ENCODE data around the gene CCR1.

CCR1 gene

GRCh38 chr3:46208167-46208704 lies at the start of gene CCR1:
CCR1 (minus strand) TSS chr3:46208313; CDS start chr3:46204313, 4,000 bp downstream.
- DNase-seq (ENCODE audit: low spot score), result no peak

- no peak for DNase-seq (ENCODE audit: low spot score)
Observed at GRCh38 chr3:46252980-46253379, 44.9 kb upstream of the CCR1 start.

- DNase-seq (ENCODE audit: low spot score), result no peak
Observed at GRCh38 chr3:46245146-46245545, 37.0 kb upstream of the CCR1 start.

GRCh38 chr3:46243560-46243959 lies 35.4 kb upstream of the CCR1 start:
- DNase-seq (ENCODE audit: low spot score), result no peak

DNA sequence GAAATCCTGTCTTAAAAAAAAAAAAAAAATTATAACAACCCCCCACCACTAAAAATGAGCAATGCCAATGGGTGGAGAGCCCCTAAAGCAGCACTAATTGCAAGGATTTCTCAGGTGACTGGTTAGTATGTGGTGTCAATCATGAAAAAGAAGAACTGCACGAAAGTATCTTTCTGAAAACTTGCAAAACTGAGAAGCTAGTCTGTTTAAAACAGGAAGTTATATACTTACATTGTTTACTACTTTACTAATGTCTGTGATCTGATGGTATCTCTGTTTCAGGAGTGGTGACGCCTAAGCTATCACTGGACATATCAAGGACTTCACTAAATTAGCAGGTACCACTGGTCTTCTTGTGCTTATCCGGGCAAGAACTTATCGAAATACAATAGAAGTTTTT lies 34.0 kb upstream of the CCR1 start, which contains the start of gene CCR3:
Gene CCR3, plus strand, starts transcription at position 341 of the 400 bp plus-strand sequence. CDS start 22,699 bp downstream, outside the sequence.
- DNase-seq (ENCODE audit: low spot score), result no peak

GRCh38 chr3:46239952-46240351 lies 31.8 kb upstream of the CCR1 start:
- DNase-seq (ENCODE audit: low spot score), result no peak

- DNase-seq (ENCODE audit: low spot score), result no peak
Observed at GRCh38 chr3:46239301-46239938, 31.3 kb upstream of the CCR1 start.

- DNase-seq (ENCODE audit: low spot score), result no peak
Observed at GRCh38 chr3:46238386-46238785, 30.3 kb upstream of the CCR1 start.

GRCh38 chr3:46236294-46237054 lies 28.4 kb upstream of the CCR1 start:
- DNase-seq (ENCODE audit: low spot score), result no peak

DNA sequence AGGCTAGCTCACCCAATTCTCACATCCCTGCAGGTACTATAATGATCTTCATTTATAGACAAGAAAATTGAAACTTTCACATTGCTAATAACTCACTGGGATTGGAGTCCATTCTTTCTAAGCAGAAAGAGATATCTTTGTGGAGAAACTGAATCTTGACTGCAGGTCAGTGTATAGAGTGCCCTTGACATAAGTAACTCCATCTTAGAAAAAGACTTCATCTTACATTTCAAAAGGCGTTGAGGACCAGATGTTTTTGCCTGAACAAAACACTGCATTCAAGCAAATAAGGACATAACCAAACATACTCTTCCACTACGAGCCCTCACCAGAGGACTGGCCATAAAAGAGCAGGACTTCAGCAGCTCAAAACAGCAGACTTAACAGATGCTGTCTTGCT lies 27.3 kb upstream of the CCR1 start:
- no peak for DNase-seq (ENCODE audit: low spot score)

- DNase-seq (ENCODE audit: low spot score), result no peak
Observed at GRCh38 chr3:46233194-46233593, 25.1 kb upstream of the CCR1 start.

DNA sequence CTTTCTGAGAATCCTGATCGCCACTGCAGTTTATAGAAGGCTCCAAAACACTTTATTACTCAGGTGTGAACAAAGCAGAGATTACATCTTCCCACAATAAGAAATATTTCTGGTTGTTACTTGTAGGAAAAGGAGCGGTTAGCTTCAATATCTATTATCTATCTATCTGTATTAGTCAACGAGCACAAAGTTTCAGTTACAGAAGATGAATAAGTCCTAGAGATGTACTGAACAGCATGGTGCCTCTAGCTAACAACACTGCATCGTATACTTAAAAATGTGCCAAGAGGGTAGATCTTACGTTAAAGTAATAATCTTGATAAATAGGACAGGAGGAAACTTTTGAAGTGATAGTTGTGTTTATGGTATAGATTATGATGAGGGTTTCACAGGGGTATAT lies 23.2 kb upstream of the CCR1 start:
- DNase-seq (ENCODE audit: low spot score), result no peak

DNA sequence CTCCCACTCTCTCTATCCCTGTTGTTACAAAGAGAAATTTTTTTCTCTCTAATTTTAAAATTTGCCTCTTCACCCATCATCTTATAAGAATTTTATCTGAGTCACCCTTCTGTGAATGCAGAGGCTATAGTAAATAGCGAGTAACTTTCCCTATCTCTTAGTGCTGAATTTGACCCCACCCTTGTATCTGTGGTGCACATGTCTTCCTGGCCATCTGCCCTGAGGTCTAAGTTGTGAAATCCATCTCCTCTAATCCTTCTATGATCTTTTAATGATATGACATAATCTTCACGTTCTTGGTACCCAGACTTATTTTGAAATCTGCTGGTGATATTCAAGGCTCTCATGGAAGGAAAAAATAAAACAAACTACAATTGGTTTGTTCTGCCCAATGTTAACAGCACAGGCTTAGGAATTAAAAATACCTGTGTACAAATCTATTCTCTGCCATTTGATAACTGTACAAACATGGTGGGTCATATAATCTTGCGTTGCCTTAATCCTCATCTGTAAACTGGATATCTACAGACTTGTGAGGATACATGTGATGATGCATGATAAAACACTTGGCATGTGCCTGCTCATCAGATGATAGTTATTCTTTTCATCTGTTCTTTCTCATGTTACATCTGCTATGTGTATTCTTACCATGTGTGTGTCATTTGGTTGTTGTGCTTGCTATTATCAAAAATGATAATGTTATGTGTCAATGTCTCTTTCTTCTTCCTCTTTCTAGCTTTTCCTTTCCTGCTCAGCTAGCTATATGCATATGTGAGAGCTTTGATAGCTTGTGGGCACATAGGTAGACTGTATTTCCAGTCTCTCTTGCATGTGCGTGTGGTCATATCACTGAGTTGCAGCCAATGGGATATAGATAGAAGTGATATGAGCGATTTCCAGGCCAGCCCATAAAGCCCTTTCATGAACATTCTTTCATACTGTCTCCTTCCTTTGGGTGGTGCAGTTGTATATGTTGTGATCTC lies 20.4 kb upstream of the CCR1 start:
- DNase-seq (ENCODE audit: low spot score), result peak; percentile 69

DNA sequence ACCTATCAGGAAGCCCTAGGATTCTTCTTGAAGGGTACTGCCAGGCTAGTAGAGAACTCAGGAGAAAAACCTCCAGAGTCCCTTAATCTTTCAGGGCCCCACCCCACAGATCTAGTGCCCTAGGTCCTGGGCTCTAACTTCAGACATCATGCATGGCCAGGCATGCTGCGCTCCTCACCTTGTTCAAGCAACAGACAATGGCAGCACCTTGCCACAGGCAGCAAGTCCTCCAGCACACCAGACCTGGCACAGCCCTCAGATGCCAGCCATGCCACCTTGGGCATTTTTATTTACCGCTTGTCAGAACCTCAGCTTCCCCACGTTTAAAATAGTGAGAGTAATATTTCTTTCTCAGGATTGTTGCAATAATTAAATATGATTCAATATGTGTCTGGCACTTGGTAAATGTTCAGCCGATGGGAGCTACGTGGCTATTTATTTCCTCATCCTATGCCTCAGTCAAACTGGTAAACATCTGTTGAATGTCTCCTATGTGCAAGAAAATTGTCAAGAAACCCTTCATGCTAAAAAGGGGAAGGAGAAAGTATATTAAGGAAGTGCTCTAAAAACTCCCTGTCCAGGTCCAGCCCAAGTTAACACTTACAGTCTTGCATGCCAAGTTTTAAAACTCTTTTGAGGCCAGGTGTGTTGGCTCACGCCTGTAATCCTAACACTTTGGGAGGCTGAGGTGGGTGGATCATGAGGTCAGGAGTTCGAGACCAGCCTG lies 14.5 kb upstream of the CCR1 start:
- no peak for DNase-seq (ENCODE audit: low spot score)

DNA sequence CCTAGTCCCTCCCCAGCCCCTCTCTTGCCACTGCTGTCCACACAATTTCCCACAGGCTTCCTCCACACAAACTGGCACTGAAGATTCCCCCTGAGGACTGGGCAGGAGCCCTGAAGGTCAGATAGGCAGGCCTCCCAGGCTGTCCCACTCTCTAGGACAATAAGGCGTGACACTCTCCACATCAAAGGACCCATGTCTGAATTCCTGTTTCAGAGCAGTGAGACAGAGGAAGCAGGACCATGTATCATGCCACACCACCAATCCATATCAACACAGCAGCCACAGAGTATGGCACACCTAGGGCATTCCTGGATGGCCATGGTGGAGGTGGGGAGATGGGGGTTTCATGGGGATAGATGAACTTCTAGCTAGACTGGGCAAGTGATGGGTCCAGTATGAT lies 13.8 kb upstream of the CCR1 start:
- DNase-seq (ENCODE audit: low spot score), result no peak

DNA sequence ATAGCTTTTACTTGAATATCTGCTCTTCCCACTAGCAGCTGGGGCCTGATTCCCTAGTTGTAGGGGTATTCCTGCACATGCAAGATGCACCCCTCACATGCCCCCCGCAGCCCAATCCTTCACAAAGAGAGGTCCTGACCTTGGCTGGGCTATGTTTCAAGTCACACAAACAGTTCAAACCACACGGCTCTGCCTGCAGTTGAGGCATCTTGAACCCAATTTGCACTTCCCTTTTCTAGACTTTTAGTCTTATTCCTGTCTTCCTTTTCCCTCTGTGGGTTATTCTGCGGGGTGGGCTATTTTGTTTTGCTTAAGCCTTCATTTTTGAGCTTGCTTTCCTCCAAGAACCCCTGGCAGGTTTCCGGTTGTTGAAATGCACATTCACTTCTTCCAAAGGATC lies 13.3 kb upstream of the CCR1 start:
- no peak for DNase-seq (ENCODE audit: low spot score)

DNA sequence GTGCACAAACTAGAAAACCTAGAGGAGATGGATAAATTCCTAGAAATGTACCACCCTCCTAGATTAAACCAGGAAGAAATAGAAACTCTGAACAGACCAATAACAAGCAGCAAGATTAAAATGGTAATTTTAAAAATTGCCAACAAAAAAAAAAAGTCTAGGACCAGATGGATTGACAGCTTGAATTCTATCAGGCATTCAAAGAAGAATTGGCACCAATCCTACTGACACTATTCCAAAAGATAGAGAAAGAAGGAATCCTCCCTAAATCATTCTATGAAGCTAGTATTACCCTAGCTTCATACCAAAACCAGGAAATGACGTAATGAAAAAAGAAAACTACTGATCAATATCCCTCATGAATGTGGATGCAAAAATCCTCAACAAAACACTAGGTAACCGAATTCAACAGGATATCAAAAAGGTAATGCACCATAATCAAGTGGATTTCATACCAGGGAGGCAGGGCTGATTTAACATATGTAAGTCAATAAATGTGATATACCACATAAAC lies 10.1 kb upstream of the CCR1 start:
- no peak for DNase-seq (ENCODE audit: low spot score)

DNA sequence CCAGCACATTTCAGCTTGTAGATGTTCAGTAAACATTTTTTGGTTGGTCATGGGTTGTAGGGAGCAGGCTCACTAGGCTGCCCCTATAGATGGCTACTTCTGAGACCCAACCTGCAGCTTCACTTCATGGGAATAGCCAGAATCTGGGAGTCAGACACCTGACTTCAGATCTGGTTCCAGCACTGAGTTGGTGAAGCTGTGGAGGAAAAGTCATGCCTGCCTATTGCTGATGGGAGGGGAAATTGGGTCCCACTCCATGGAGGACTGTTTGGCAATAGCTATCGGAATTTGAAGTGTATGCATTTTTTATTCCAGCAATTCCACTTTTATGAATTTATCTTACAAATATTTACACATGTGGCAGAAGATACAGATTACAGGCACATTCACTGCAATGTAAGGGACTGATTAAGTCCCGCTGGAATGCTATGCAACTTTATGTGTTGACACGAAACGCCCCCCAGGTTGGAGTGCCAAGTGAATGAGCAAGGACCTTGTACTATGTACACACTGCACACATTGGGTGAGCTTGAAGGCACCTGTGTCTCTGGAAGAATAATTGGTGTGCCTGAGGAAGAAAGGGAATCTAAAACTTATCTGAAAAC lies 7.8 kb upstream of the CCR1 start:
- DNase-seq (ENCODE audit: low spot score), result no peak

GRCh38 chr3:46214751-46215352 lies 6.7 kb upstream of the CCR1 start:
- no peak for DNase-seq (ENCODE audit: low spot score)

- no peak for DNase-seq (ENCODE audit: low spot score)
Observed at GRCh38 chr3:46213201-46213600, 5.1 kb upstream of the CCR1 start.

Data from hematopoietic multipotent progenitor cell treated with erythropoietin and hydrocortisone succinate and interleukin-3 and kit ligand, for 15 days (in vitro differentiated cells).